Sigmoid colon (tissue), 7 donors: ENCODE data around the gene TBC1D16. TPM values are rescaled to one million over a fixed set of nuclear protein-coding genes. Genes with fewer than 3 reads are reported as not detected.

ENCODE experiments used
- DNase-seq: peaks from one replicate; pipeline ENCODE4 v3.0.0-alpha.2; 2019
- H3K27ac ChIP-seq, 4 donors: fragments of 200-600 bp; sonication (generic); one replicate each; pipeline ENCODE4 v1.5.1; 2016 to 2019; ENCODE audit warnings: mild to moderate bottlenecking in 1 of 4
- H3K27me3 ChIP-seq, 3 donors: fragments of 200-600 bp; sonication (generic); one replicate each; pipeline ENCODE4 v1.5.1; 2019; ENCODE audit warnings: mild to moderate bottlenecking in 1 of 3
- H3K36me3 ChIP-seq, 4 donors: fragments of 200-600 bp; sonication (generic); one replicate each; pipeline ENCODE4 v1.5.1; 2016 to 2019
- H3K4me1 ChIP-seq, 4 donors: fragments of 200-600 bp; sonication (generic); one replicate each; pipeline ENCODE4 v1.5.1; 2017 to 2019
- H3K4me3 ChIP-seq, 4 donors: fragments of 200-600 bp; sonication (generic); one replicate each; pipeline ENCODE4 v1.5.1; 2017 to 2019; ENCODE audit warnings: mild to moderate bottlenecking in 2 of 4, moderate library complexity in 1 of 4
- H3K9me3 ChIP-seq, 4 donors: fragments of 200-600 bp in 3 of 4; sonication (generic) in 3 of 4; one replicate each; pipeline versions ENCODE4 v1.5.1 to v1.6.1; 2013 to 2019
- CTCF ChIP-seq, 4 experiments: fragments of 450-650 bp in 3 of 4; fragments of 200-600 bp in 1 of 4; IDR thresholded peaks; one replicate each; pipeline ENCODE4 v1.5.1; 2016 to 2019; ENCODE audit warnings: antibody characterized with exemption in 4 of 4, mild to moderate bottlenecking in 3 of 4, moderate library complexity in 2 of 4
- EP300 ChIP-seq, 4 donors: sonication (generic); formaldehyde crosslinking; IDR thresholded peaks; one replicate each; pipeline ENCODE4 v1.6.1; 2017; ENCODE audit warnings: antibody characterized with exemption in 4 of 4
- POLR2A ChIP-seq, 2 donors: fragments of 450-650 bp; IDR thresholded peaks; one replicate each; pipeline ENCODE4 v1.6.1; 2016; ENCODE audit warnings: antibody characterized with exemption in 2 of 2, mild to moderate bottlenecking in 2 of 2, moderate library complexity in 2 of 2
- WGBS, 2 donors: extraction: QIAGEN DNeasy Blood & Tissue Kit; methylation state at CpG; one replicate each; pipeline ENCODE4 v1.1.7; 2013; 5-methylcytosine and 5-hydroxymethylcytosine counted together
- intact Hi-C: fragments of 100-400 bp; cut with DNase I; formaldehyde crosslinking; loops from one replicate; pipeline ENCODE4 v1.15.1; 2023
- polyA plus RNA-seq, 3 donors: library from polyadenylated mRNA; stranded (reverse); fragments of 200-250 nt; gene quantifications; one replicate each; pipeline ENCODE4 v1.2.3, GENCODE V29; 2013
- total RNA-seq, 4 donors: library from RNA; depleted of rRNA; stranded (reverse); fragments of >200 nt; gene quantifications; one replicate each; pipeline ENCODE4 v1.1.0, GENCODE V29; 2016
- donor health status: healthy with polysubstance abuse.
- donor health status: Bipolar disorder and iron deficiency.
- donor health status: healthy.

TBC1D16 gene
- total and polyA plus RNA-seq, 7 donors: 3.6 to 21.9 (median 15.7) TPM

- TF ChIP-seq CTCF (IDR thresholded peaks at IDR 0.05): no peak
- no peak for TF ChIP-seq POLR2A (IDR thresholded peaks at IDR 0.05)
- Histone ChIP-seq H3K4me3 (no peak overlapping the region), H3K27me3 (peaks cover 4 to 28% (median 10%) of the 10 kb centered on the region in 3 donors), H3K4me1 (peaks cover 0 to 16% (median 10%) of the 10 kb centered on the region in 4 donors), H3K27ac (no peak overlapping the region), H3K9me3 (no peaks in the 10 kb centered on the region), H3K36me3 (no peaks in the 10 kb centered on the region)
- DNase-seq: no peak
- 88% methylated on average over 14 of the region's 14 CpGs for WGBS, 2 donors
- intact Hi-C loops: no loop called here
Measured at GRCh38 chr17:79887451-79887991, 148.2 kb downstream of the TBC1D16 start.

- Histone ChIP-seq H3K4me3 (no peak overlapping the region), H3K36me3 (no peaks in the 10 kb centered on the region), H3K27me3 (peaks cover 0 to 23% (median 4%) of the 10 kb centered on the region in 3 donors), H3K9me3 (no peaks in the 10 kb centered on the region), H3K27ac (no peak overlapping the region), H3K4me1 (no peaks in the 10 kb centered on the region)
- no peak for TF ChIP-seq EP300 (IDR thresholded peaks at IDR 0.05)
- no peak for TF ChIP-seq POLR2A (IDR thresholded peaks at IDR 0.05)
- 83 to 87% methylated on average over 7 of the region's 7 CpGs for WGBS, 2 donors
- intact Hi-C loops: no loop called here
- no peak for DNase-seq
Measured at GRCh38 chr17:79883202-79883601, 152.5 kb downstream of the TBC1D16 start.

Other genes with a start within 250 kb of the TBC1D16 start
- gene CBX8, start 238.8 kb downstream of the TBC1D16 start, total RNA-seq: 1 to 10 TPM in 2 of 4 donors, under 1 TPM in 2; 0.28 to 1.8 (median 1.2) TPM
- 1 to 10 TPM; 2.4 to 5.6 (median 4.9) TPM for gene CBX8, start 238.8 kb downstream of the TBC1D16 start, polyA plus RNA-seq
- 1 to 10 TPM; 6.1 to 9.8 (median 7.5) TPM for gene CBX4, start 196.4 kb downstream of the TBC1D16 start, total RNA-seq
- 10 to 100 TPM in 1 of 3 donors, 1 to 10 TPM in 2; 3.5 to 14.2 (median 8.4) TPM for gene CBX4, start 196.4 kb downstream of the TBC1D16 start, polyA plus RNA-seq
- 10 to 100 TPM in 1 of 4 donors, 1 to 10 TPM in 3; 5.3 to 25.8 (median 6.4) TPM for gene CCDC40, start 770 bp upstream of the TBC1D16 start, total RNA-seq
- 1 to 10 TPM in 1 of 3 donors, not detected in 2; 1.4 TPM for gene CCDC40, start 770 bp upstream of the TBC1D16 start, polyA plus RNA-seq
- 10 to 100 TPM; 38.5 to 74.2 (median 54.4) TPM for gene GAA, start 65.7 kb upstream of the TBC1D16 start, total RNA-seq
- gene GAA, start 65.7 kb upstream of the TBC1D16 start, polyA plus RNA-seq: 10 to 100 TPM; 13.8 to 35.7 (median 30.7) TPM
- 10 to 100 TPM; 26.6 to 45.1 (median 39.8) TPM for gene EIF4A3, start 111.3 kb upstream of the TBC1D16 start, total RNA-seq
- gene EIF4A3, start 111.3 kb upstream of the TBC1D16 start, polyA plus RNA-seq: 10 to 100 TPM; 60.7 to 97.1 (median 85.1) TPM
- gene CARD14, start 134.2 kb upstream of the TBC1D16 start, total RNA-seq: not detected
- 1 to 10 TPM in 2 of 3 donors, under 1 TPM in 1; 0.23 to 1.8 (median 1.5) TPM for gene CARD14, start 134.2 kb upstream of the TBC1D16 start, polyA plus RNA-seq
- 10 to 100 TPM; 11.4 to 31.6 (median 12.9) TPM for gene SGSH, start 184.5 kb upstream of the TBC1D16 start, total RNA-seq
- 10 to 100 TPM in 1 of 3 donors, 1 to 10 TPM in 2; 3.6 to 37.0 (median 6.7) TPM for gene SGSH, start 184.5 kb upstream of the TBC1D16 start, polyA plus RNA-seq
- gene SLC26A11, start 184.6 kb upstream of the TBC1D16 start, total RNA-seq: 10 to 100 TPM in 3 of 4 donors, 1 to 10 TPM in 1; 6.8 to 14.5 (median 11.5) TPM
- 1 to 10 TPM; 2.3 to 9.3 (median 3.0) TPM for gene SLC26A11, start 184.6 kb upstream of the TBC1D16 start, polyA plus RNA-seq
- gene RNF213, start 225.0 kb upstream of the TBC1D16 start, total RNA-seq: 100 to 1,000 TPM in 1 of 4 donors, 10 to 100 TPM in 3; 48.2 to 109 (median 52.7) TPM
- gene RNF213, start 225.0 kb upstream of the TBC1D16 start, polyA plus RNA-seq: 100 to 1,000 TPM in 1 of 3 donors, 10 to 100 TPM in 1, 1 to 10 TPM in 1; 7.8 to 138 (median 14.6) TPM